Measurements from ENCODE around the gene PPM1M.
"Not testable (repeated sequence)": the region's sequence is repeated elsewhere in the genome, so short reads cannot be mapped to it uniquely, and the experiment has no call there.

Gene PPM1M

GRCh38 chr3:52274781-52275180 lies 29.2 kb downstream of the PPM1M start:
- H3K9me3 ChIP-seq (ENCODE audit: control insufficient read depth, low read length); DNase-seq; H3K27me3 ChIP-seq (replicated peaks; ENCODE audit: control insufficient read depth, insufficient read depth, low read length, poor library complexity, severe bottlenecking); H3K36me3 ChIP-seq (ENCODE audit: control insufficient read depth, insufficient read depth, low read length): not testable (repeated sequence)
- Histone ChIP-seq H3K4me1 (ENCODE audit: control insufficient read depth, insufficient read depth, low read length, poor library complexity, severe bottlenecking) (peaks cover 39% of the 10 kb centered on the region), H3K27ac (ENCODE audit: insufficient read depth, low read length, poor library complexity, severe bottlenecking) (peak overlapping the region; percentile 87), H3K4me3 (ENCODE audit: insufficient read depth, low read depth, low read length, poor library complexity, severe bottlenecking) (peak overlapping the region; percentile 83)

GRCh38 chr3:52277071-52277964 lies 31.8 kb downstream of the PPM1M start:
- peak; percentile 56 to 60 (median 57) for DNase-seq
- no peaks in the 10 kb centered on the region for H3K9me3 ChIP-seq (ENCODE audit: control insufficient read depth, low read length)
- no peaks in the 10 kb centered on the region for H3K27me3 ChIP-seq (replicated peaks; ENCODE audit: control insufficient read depth, insufficient read depth, low read length, poor library complexity, severe bottlenecking)
- H3K4me3 ChIP-seq (ENCODE audit: insufficient read depth, low read depth, low read length, poor library complexity, severe bottlenecking): peak overlapping the region; percentile 83
- peak overlapping the region; percentile 87 for H3K27ac ChIP-seq (ENCODE audit: insufficient read depth, low read length, poor library complexity, severe bottlenecking)
- H3K4me1 ChIP-seq (ENCODE audit: control insufficient read depth, insufficient read depth, low read length, poor library complexity, severe bottlenecking): peaks cover 44% of the 10 kb centered on the region
- peaks cover 4% of the 10 kb centered on the region for H3K36me3 ChIP-seq (ENCODE audit: control insufficient read depth, insufficient read depth, low read length)

- Histone ChIP-seq H3K9me3 (ENCODE audit: control insufficient read depth, low read length) (no peaks in the 10 kb centered on the region), H3K36me3 (ENCODE audit: control insufficient read depth, insufficient read depth, low read length) (peaks cover 4% of the 10 kb centered on the region), H3K27ac (ENCODE audit: insufficient read depth, low read length, poor library complexity, severe bottlenecking) (peak overlapping the region; percentile 87), H3K4me1 (ENCODE audit: control insufficient read depth, insufficient read depth, low read length, poor library complexity, severe bottlenecking) (peaks cover 44% of the 10 kb centered on the region), H3K27me3 (replicated peaks; ENCODE audit: control insufficient read depth, insufficient read depth, low read length, poor library complexity, severe bottlenecking) (no peaks in the 10 kb centered on the region), H3K4me3 (ENCODE audit: insufficient read depth, low read depth, low read length, poor library complexity, severe bottlenecking) (peak overlapping the region; percentile 83)
- DNase-seq: peak in 2 of 3 donors; percentile 41 to 56
Measured at GRCh38 chr3:52277972-52278509, 32.5 kb downstream of the PPM1M start.

- H3K4me1 ChIP-seq (ENCODE audit: control insufficient read depth, insufficient read depth, low read length, poor library complexity, severe bottlenecking): peaks cover 43% of the 10 kb centered on the region
- peak within 1 kb of the TSS; percentile 87 for H3K27ac ChIP-seq (ENCODE audit: insufficient read depth, low read length, poor library complexity, severe bottlenecking)
- peak within 1 kb of the TSS; percentile 83 for H3K4me3 ChIP-seq (ENCODE audit: insufficient read depth, low read depth, low read length, poor library complexity, severe bottlenecking)
- DNase-seq: peak; percentile 93 to 95 (median 93)
- no peaks in the 10 kb centered on the region for H3K9me3 ChIP-seq (ENCODE audit: control insufficient read depth, low read length)
- peaks cover 4% of the 10 kb centered on the region for H3K36me3 ChIP-seq (ENCODE audit: control insufficient read depth, insufficient read depth, low read length)
- no peaks in the 10 kb centered on the region for H3K27me3 ChIP-seq (replicated peaks; ENCODE audit: control insufficient read depth, insufficient read depth, low read length, poor library complexity, severe bottlenecking)
Measured at GRCh38 chr3:52278510-52279069, 33.0 kb downstream of the PPM1M start, which contains the start of gene WDR82. WDR82 (minus strand) TSS chr3:52278649; CDS start chr3:52278361, 288 bp downstream.

DNA sequence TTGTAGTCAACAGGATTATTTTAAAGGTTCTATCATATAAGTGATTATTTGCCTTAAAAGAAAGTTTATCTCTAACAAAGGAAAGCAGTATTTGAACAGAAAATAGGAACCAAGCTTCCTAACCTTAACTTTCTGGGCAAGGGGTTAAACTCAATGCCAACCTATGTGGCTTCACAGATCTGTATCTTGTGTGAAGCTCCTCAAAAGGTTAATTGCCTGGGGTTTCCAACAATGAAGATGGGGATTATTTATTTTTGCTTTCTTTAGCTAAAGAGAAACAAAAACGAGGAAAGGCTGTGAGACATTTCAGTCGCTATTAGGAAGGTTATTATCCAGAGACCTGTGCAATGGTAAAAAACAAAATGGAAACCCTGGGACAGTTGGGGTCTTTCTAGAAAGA lies 34.0 kb downstream of the PPM1M start:
- Histone ChIP-seq H3K27ac (ENCODE audit: insufficient read depth, low read length, poor library complexity, severe bottlenecking) (peak overlapping the region; percentile 87), H3K4me1 (ENCODE audit: control insufficient read depth, insufficient read depth, low read length, poor library complexity, severe bottlenecking) (peaks cover 41% of the 10 kb centered on the region), H3K4me3 (ENCODE audit: insufficient read depth, low read depth, low read length, poor library complexity, severe bottlenecking) (peak overlapping the region; percentile 83), H3K9me3 (ENCODE audit: control insufficient read depth, low read length) (no peaks in the 10 kb centered on the region), H3K36me3 (ENCODE audit: control insufficient read depth, insufficient read depth, low read length) (peaks cover under 1% of the 10 kb centered on the region), H3K27me3 (replicated peaks; ENCODE audit: control insufficient read depth, insufficient read depth, low read length, poor library complexity, severe bottlenecking) (no peaks in the 10 kb centered on the region)
- DNase-seq: no peak

DNA sequence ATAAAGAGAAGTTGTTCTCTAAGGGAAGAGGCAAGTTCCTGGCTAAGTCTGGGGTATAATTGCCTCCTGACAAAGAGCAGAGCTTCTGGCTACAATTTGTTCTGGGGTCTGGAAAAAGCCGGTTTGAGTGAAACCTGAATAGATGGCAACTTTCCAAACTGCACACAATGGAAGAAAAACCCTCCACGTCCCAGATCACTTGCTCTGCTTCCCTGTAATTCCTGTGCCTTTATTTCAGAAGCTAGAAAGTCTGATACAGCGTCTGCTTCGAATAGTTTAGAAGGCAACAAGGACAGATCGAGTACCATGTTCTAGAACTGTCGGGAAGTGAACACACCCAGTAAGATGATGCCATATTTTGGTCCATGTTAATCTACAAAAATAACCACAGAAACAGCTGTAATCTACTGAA lies 34.5 kb downstream of the PPM1M start:
- DNase-seq: no peak
- Histone ChIP-seq H3K27me3 (replicated peaks; ENCODE audit: control insufficient read depth, insufficient read depth, low read length, poor library complexity, severe bottlenecking) (no peaks in the 10 kb centered on the region), H3K27ac (ENCODE audit: insufficient read depth, low read length, poor library complexity, severe bottlenecking) (peak overlapping the region; percentile 87), H3K9me3 (ENCODE audit: control insufficient read depth, low read length) (no peaks in the 10 kb centered on the region), H3K36me3 (ENCODE audit: control insufficient read depth, insufficient read depth, low read length) (no peaks in the 10 kb centered on the region), H3K4me1 (ENCODE audit: control insufficient read depth, insufficient read depth, low read length, poor library complexity, severe bottlenecking) (peaks cover 41% of the 10 kb centered on the region), H3K4me3 (ENCODE audit: insufficient read depth, low read depth, low read length, poor library complexity, severe bottlenecking) (peak overlapping the region; percentile 83)

GRCh38 chr3:52281981-52282801 lies 36.6 kb downstream of the PPM1M start:
- Histone ChIP-seq H3K27me3 (replicated peaks; ENCODE audit: control insufficient read depth, insufficient read depth, low read length, poor library complexity, severe bottlenecking) (no peaks in the 10 kb centered on the region), H3K4me1 (ENCODE audit: control insufficient read depth, insufficient read depth, low read length, poor library complexity, severe bottlenecking) (peaks cover 38% of the 10 kb centered on the region), H3K36me3 (ENCODE audit: control insufficient read depth, insufficient read depth, low read length) (no peaks in the 10 kb centered on the region), H3K27ac (ENCODE audit: insufficient read depth, low read length, poor library complexity, severe bottlenecking) (peak overlapping the region; percentile 52), H3K4me3 (ENCODE audit: insufficient read depth, low read depth, low read length, poor library complexity, severe bottlenecking) (no peak overlapping the region), H3K9me3 (ENCODE audit: control insufficient read depth, low read length) (no peaks in the 10 kb centered on the region)
- DNase-seq: peak in 1 of 3 donors; percentile 14

GRCh38 chr3:52283306-52283705 lies 37.7 kb downstream of the PPM1M start:
- no peaks in the 10 kb centered on the region for H3K27me3 ChIP-seq (replicated peaks; ENCODE audit: control insufficient read depth, insufficient read depth, low read length, poor library complexity, severe bottlenecking)
- peak overlapping the region; percentile 55 for H3K27ac ChIP-seq (ENCODE audit: insufficient read depth, low read length, poor library complexity, severe bottlenecking)
- no peak overlapping the region for H3K4me3 ChIP-seq (ENCODE audit: insufficient read depth, low read depth, low read length, poor library complexity, severe bottlenecking)
- peaks cover 3% of the 10 kb centered on the region for H3K36me3 ChIP-seq (ENCODE audit: control insufficient read depth, insufficient read depth, low read length)
- no peak for DNase-seq
- H3K4me1 ChIP-seq (ENCODE audit: control insufficient read depth, insufficient read depth, low read length, poor library complexity, severe bottlenecking): peaks cover 39% of the 10 kb centered on the region
- H3K9me3 ChIP-seq (ENCODE audit: control insufficient read depth, low read length): no peaks in the 10 kb centered on the region

DNA sequence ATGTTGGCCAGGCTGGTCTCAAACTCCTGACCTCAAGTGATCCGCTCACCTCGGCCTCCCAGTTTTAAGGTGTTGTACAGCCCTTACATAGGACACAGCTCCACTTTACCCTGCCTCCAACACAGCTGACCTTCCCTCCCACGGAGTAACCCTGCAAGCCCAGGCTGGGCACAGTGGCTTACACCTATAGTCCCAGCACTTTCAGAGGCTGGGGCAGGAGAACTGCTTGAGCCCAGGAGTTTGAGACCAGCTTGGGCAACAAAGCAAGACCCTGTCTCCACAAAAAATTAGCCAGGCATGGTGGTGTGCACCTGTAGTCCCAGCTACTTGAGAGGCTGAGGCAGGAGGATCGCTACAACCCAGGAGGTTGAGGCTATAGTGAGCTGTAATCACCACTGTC lies 38.5 kb downstream of the PPM1M start:
- not testable (repeated sequence) for H3K27me3 ChIP-seq (replicated peaks; ENCODE audit: control insufficient read depth, insufficient read depth, low read length, poor library complexity, severe bottlenecking); H3K4me3 ChIP-seq (ENCODE audit: insufficient read depth, low read depth, low read length, poor library complexity, severe bottlenecking); H3K27ac ChIP-seq (ENCODE audit: insufficient read depth, low read length, poor library complexity, severe bottlenecking); H3K36me3 ChIP-seq (ENCODE audit: control insufficient read depth, insufficient read depth, low read length); H3K9me3 ChIP-seq (ENCODE audit: control insufficient read depth, low read length); DNase-seq
- H3K4me1 ChIP-seq (ENCODE audit: control insufficient read depth, insufficient read depth, low read length, poor library complexity, severe bottlenecking): peaks cover 43% of the 10 kb centered on the region
